COLO829 (cell line): ENCODE results near the gene BCL2.
"Not testable (repeated sequence)": the region's sequence is repeated elsewhere in the genome, so short reads cannot be mapped to it uniquely, and the experiment has no call there.

Experiments used
- DNase-seq: peaks from one replicate; pipeline ENCODE4 v3.0.0; 2012; ENCODE audit warnings: low spot score

Gene BCL2

GRCh38 chr18:63198868-63199742 lies 120.5 kb downstream of the BCL2 start:
- DNase-seq: no peak

GRCh38 chr18:63198098-63198760 lies 121.3 kb downstream of the BCL2 start:
- DNase-seq: no peak

GRCh38 chr18:63197246-63197869 lies 122.2 kb downstream of the BCL2 start:
- no peak for DNase-seq

GRCh38 chr18:63195326-63196159 lies 124.0 kb downstream of the BCL2 start:
- no peak for DNase-seq

GRCh38 chr18:63192885-63193349 lies 126.7 kb downstream of the BCL2 start:
- DNase-seq: peak; percentile 61

- DNase-seq: no peak
Measured at GRCh38 chr18:63192126-63192884, 127.3 kb downstream of the BCL2 start.

GRCh38 chr18:63191413-63191812 lies 128.2 kb downstream of the BCL2 start:
- DNase-seq: no peak

GRCh38 chr18:63190838-63191237 lies 128.7 kb downstream of the BCL2 start:
- not testable (repeated sequence) for DNase-seq

GRCh38 chr18:63189817-63190216 lies 129.8 kb downstream of the BCL2 start:
- no peak for DNase-seq

GRCh38 chr18:63189041-63189440 lies 130.5 kb downstream of the BCL2 start:
- no peak for DNase-seq

GRCh38 chr18:63187791-63188460 lies 131.6 kb downstream of the BCL2 start:
- no peak for DNase-seq

- no peak for DNase-seq
Measured at GRCh38 chr18:63187223-63187574, 132.4 kb downstream of the BCL2 start.

GRCh38 chr18:63186520-63187222 lies 132.9 kb downstream of the BCL2 start:
- no peak for DNase-seq

GRCh38 chr18:63185984-63186383 lies 133.6 kb downstream of the BCL2 start:
- no peak for DNase-seq

GRCh38 chr18:63183952-63184770 lies 135.4 kb downstream of the BCL2 start:
- DNase-seq: no peak

- DNase-seq: no peak
Measured at GRCh38 chr18:63183378-63183777, 136.2 kb downstream of the BCL2 start.

- DNase-seq: no peak
Measured at GRCh38 chr18:63182861-63183260, 136.7 kb downstream of the BCL2 start.

- no peak for DNase-seq
Measured at GRCh38 chr18:63182310-63182772, 137.2 kb downstream of the BCL2 start.

GRCh38 chr18:63181706-63182309 lies 137.8 kb downstream of the BCL2 start:
- DNase-seq: no peak
